NCI-H1048 (cell line): ENCODE measurements around the gene LPCAT3.

Experiments used
- DNase-seq: peaks from one replicate; lab custom pipeline; 2025; lab: John Stamatoyannopoulos, UW

LPCAT3 gene

GRCh38 chr12:6963016-6963731 lies 55.1 kb downstream of the LPCAT3 start:
- peak; percentile 88 for DNase-seq

DNA sequence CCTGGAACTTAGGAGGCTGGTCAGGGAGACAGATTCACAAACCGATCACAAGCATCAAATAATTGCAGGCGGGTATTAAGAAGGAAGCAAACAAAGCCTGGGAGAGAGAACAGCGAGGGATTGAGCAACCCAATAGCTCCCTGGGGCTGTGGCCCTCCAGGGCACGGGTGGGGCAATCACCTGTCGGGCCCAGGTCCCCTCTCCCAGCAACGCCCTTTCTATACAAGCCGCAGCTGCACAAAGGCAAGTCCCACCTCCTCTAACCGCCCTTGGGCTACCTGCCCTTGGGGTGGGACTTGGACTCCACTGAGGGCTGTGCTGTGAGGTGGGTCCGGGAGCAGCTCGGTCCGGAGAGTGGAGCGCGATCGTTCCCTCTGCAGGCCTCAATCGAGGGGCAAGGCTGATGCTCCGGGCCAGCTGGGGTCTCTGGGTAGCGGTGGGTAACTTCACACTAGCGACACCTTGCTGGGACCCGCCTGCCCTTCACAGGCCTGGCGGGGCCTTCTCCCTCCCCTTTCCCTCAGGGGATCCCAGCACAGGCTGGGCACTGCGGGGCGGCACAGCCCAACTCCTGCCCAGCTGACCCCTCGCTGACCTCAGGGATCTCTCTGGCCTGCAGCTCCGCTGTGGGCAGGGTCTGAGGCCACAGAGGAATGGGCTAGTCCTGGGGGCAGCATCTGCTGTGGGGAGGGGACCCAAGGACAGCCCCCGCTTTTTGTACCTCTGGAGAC lies 55.8 kb downstream of the LPCAT3 start:
- no peak for DNase-seq

DNA sequence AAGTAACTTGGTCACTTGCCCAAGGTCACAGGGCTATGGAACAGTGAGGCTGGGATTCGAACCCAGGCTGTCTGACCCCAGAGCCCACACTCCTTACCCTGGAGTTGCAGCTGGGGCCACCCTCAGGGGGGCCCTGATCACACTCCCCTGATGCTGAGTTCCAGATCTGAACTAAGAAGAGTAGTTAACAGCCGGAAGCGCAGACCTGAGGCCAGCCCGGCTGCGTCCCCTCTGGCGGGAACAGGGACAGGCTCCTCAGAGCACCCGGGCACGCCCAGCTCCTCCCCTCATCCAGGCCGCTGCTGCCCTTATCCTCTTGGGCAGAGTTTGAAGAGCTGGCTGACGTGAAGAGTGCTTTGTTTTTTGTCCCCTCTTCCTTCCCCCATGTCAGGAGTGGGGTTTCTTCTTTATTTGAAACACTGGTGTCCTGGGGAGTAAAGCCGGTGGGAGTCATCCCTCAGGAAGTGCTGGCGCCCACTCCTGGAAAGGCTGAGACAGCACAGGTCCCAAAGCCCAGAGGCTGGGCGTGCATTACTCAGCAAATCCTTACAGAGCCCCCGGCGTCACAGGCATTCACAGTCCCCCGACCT lies 56.5 kb downstream of the LPCAT3 start:
- DNase-seq = peak; percentile 8

DNA sequence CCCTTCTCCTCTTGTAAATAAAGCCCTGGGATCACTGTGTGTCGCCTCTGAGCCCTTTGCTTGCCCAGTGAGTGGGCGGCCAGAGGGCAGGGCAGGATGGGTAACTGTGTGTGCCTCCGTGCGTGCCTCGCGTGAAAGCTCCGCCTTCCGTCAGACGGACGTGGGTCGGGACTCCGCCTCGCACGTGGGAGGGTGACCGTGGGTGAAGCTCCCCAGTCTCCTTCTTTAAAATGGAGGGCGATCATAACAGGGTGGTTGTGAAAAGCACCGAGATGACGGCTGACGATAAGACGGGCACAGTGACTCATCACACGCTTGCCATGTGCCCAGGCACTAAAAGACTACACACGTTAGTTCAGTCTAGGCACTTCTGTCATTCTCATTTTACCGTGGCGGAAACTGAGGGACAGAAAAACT lies 57.0 kb downstream of the LPCAT3 start:
- DNase-seq = no peak

DNA sequence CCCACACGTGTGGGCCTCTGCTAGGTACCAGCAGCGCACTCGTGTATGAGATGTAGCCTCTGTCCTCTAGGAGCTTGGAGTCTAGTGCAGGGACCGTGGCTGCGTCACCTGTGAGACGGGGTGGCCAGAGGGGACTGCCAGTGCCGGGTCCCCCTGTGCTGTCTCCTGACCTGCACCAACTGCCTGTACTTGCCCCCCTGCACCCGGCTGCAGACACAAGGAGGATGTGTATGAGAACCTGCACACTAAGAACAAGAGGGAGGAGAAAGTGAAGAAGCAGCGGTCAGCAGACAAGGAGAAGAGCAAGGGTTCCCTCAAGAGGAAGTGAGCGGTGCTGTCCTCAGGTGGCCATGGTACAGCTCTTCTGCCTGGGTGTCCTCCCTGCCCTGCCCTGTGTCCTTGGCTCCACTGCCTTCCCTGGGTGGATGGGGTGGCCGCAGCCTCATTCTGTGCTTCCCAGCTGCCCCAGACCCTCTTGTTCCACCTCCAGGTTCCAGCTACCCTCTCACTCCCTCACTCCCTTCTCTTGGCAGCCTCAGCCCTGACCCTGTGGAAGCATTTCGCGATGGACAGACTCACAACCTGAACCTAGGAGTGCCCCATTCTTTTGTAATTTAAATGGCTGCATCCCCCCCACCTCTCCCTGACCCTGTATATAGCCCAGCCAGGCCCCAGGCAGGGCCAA lies 57.5 kb downstream of the LPCAT3 start:
- DNase-seq = no peak

- no peak for DNase-seq
Observed at GRCh38 chr12:6959805-6960592, 58.3 kb downstream of the LPCAT3 start.

- DNase-seq = no peak
Observed at GRCh38 chr12:6959058-6959804, 59.0 kb downstream of the LPCAT3 start.

GRCh38 chr12:6958609-6959057 lies 59.6 kb downstream of the LPCAT3 start:
- DNase-seq = no peak

- no peak for DNase-seq
Observed at GRCh38 chr12:6957741-6958608, 60.3 kb downstream of the LPCAT3 start.

GRCh38 chr12:6957151-6957701 lies 61.0 kb downstream of the LPCAT3 start:
- DNase-seq = no peak

DNA sequence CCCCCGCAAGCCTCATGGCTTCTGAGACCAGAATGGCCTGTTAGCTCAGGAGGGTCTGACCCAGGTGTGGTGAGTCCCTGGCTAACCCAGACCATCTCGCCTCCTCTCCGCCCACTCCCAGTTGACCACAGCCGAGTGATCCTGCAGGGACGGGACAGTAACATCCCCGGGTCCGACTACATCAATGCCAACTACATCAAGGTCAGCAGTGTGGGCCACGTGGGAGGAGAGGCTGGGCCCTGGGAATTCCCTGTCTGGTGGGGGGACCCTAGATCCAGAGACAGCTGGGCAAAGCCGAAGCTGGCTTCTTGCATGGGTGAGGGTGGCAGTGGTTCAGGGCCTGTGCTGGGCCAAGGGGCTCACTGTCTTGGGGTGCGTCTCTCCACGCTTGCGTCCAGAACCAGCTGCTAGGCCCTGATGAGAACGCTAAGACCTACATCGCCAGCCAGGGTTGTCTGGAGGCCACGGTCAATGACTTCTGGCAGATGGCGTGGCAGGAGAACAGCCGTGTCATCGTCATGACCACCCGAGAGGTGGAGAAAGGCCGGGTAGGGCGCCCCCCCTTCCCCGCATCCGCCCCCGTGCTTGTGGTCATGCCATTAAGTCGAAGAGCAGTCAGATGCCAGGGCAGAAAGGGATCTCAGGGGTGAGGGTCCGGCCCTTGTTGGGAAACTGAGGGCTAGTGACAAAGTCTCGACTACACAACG lies 62.1 kb downstream of the LPCAT3 start:
- no peak for DNase-seq

DNA sequence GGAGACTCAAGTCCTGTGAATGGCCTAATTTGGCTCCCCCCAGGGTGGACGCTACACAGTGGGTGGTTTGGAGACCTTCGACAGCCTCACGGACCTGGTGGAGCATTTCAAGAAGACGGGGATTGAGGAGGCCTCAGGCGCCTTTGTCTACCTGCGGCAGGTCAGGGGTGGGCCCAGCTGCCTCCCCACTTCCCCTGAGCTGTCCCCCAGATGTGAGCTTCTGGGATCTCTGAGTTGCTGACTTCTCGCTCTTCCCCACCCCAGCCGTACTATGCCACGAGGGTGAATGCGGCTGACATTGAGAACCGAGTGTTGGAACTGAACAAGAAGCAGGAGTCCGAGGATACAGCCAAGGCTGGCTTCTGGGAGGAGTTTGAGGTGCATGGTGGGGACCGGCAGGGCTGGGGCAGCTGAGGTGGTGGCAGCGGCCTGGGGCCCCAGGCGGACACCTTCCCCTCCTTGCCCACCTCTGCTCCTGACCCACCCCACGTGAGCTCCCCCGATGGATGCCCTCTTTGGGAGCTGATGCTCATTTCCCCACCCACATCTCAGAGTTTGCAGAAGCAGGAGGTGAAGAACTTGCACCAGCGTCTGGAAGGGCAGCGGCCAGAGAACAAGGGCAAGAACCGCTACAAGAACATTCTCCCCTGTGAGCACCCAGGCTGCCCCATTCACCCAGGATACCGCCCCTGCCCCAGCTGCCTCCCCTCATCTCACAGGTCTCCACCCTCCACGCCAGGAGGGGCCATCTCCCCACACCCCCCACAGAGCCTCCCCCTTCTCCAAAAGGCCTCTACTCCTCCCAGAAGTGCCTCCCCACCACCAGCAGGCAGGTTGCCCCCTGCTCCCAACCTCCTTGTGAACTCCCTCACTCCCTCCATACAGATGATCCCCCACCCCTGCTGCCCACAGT lies 62.9 kb downstream of the LPCAT3 start:
- no peak for DNase-seq

DNA sequence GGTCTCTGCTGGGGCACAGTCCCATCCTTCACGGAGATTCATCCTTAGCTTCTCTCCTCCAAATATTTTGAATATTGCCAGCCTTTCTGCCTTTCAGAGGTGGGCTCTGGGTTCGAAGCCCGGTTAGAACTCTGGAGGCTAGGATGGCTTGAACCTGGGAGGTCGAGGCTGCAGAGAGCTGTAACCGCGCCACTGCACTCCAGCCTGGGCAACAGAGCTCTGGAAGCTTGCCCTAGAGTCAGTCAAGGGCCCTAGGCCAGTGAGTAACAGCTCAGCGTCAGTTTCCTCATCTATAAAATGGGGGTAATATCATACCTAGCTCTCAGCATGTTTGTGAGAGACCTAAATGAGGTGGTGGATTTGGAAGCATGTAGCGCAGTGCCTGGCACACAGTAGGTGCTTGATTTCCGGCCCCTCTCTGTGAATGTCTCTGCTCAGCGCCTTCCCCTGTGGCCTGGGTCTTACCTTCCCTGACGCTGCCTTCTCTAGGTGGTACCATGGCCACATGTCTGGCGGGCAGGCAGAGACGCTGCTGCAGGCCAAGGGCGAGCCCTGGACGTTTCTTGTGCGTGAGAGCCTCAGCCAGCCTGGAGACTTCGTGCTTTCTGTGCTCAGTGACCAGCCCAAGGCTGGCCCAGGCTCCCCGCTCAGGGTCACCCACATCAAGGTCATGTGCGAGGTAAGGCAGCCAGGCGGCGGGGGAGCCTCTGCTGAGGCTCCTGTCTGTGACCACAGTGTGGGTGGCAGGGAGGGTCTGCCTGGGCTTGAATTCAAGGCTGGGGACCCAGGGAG lies 63.8 kb downstream of the LPCAT3 start:
- no peak for DNase-seq

DNA sequence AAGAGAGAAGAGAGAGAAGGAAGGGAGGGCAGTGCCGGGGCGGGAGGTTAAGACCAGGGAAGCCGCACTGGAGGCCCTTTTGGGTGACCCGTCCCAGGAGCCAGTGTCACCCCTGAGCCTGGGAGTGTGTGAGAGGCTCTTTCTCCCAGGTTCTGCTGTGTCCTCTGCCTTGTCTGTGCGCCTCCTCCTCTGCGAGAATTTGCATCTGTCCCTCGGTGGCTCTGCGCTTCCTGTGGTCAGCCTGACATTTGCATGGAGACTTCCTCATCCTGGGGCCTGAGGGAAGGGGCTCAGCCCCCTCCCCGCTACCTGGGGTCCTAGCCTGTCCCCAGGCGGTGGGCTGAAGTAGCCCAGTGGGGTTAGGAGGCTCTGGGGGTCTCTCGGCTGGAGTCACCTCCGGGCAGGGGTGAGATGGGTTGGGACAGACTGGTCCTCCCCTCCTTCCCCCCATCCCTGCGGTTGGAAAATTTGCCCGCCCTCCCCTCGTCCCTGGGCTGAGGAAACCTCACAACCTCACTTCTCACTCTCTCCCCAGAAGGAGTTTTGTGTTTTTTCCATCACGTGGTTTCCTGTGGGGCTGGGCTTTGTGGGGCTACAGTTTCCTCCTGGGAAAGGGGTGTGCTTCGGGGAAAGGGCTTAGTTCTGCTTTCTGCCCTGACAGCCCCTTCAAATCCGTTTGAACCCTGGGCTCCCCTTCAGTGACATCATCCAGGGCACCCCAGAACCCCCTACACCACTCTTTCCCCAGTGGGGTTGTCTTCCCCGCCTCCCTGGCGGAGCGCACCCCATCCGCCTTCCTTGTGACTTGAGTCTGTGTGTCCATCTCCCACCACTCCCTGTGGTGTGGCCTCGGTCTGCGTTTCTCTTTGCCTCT lies 64.6 kb downstream of the LPCAT3 start:
- DNase-seq = no peak

DNA sequence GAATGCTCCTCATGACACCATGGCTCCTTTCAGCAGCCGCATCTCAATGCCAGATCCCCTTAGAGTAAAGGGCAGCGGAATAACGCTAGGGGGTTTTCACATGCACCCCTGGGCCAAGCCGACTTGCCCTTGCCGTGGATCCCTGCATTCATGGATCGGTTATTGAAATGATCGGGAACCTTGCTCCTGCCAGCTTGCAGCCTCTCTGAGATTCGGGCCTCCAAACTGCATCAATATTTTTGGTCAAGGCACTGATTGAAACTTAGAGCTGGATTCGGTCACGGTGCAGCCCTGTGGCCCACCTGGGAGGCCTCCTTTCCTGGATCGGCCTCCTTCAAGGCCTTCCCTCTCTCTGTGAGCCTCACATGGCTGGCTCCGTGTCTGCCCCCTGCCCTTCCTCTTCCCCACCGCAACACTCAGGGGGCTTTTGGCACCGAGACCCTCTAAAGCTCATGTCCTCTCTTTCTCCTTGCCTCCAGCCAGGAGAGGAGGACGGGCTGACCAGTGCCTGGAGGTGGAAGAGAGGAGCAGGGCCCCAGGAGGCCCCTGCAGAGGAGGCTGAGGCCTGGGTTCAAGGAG lies 65.3 kb downstream of the LPCAT3 start:
- DNase-seq = no peak
